CD14-positive monocyte (primary cell): ENCODE measurements around the gene NUDT8. TPM values are rescaled to one million over a fixed set of nuclear protein-coding genes. Genes with fewer than 3 reads are reported as not detected.

Source experiments
- DNase-seq, 3 donors: peaks; one replicate each; pipeline ENCODE4 v3.0.0-alpha.2; 2011 to 2022
- H2AFZ ChIP-seq: 2 replicates; pipeline ENCODE4 v1.6.0; 2012; ENCODE audit warnings: mild to moderate bottlenecking, low read depth, low read length, inconsistent platforms; ENCODE audit not compliant: insufficient read depth, poor library complexity, severe bottlenecking
- H3K27ac ChIP-seq, 2 donors: 1 replicate in 1 of 2; 2 replicates in 1 of 2; pipeline ENCODE4 v1.5.1; 2012 to 2013; ENCODE audit warnings: low read length in 2 of 2, control low read depth in 1 of 2, inconsistent platforms in 1 of 2, low read depth in 1 of 2, mild to moderate bottlenecking in 1 of 2
- H3K27me3 ChIP-seq, 2 donors: one replicate each; pipeline versions ENCODE4 v1.6.0 to v1.6.1; 2011 to 2013; ENCODE audit warnings: low read length in 2 of 2; ENCODE audit not compliant: control insufficient read depth in 2 of 2, insufficient read depth in 2 of 2
- H3K36me3 ChIP-seq, 2 donors: replicated peaks in 1 of 2; 1 replicate in 1 of 2; 2 replicates in 1 of 2; pipeline versions ENCODE4 v1.5.1 to v1.6.1; 2012 to 2013; ENCODE audit warnings: low read length in 2 of 2, control low read depth in 1 of 2, inconsistent platforms in 1 of 2, mild to moderate bottlenecking in 1 of 2; ENCODE audit not compliant: insufficient read depth in 2 of 2, control insufficient read depth in 1 of 2
- H3K4me1 ChIP-seq, 2 donors: 1 replicate in 1 of 2; 2 replicates in 1 of 2; pipeline versions ENCODE4 v1.5.1 to v1.6.1; 2012 to 2013; ENCODE audit warnings: low read length in 2 of 2, control low read depth in 1 of 2, inconsistent platforms in 1 of 2, mild to moderate bottlenecking in 1 of 2, moderate library complexity in 1 of 2; ENCODE audit not compliant: insufficient read depth in 2 of 2, control insufficient read depth in 1 of 2
- H3K4me2 ChIP-seq: replicated peaks from 2 replicates; pipeline ENCODE3; 2012; ENCODE audit warnings: low read length, moderate library complexity, mild to moderate bottlenecking; ENCODE audit not compliant: poor library complexity, severe bottlenecking; ENCODE audit errors: extremely low read depth
- H3K4me3 ChIP-seq, 3 experiments: fragments of 200-600 bp in 1 of 3; sonication (generic) in 1 of 3; replicated peaks in 1 of 3; 1 replicate in 2 of 3; 2 replicates in 1 of 3; pipeline ENCODE4 v1.5.1; 2011 to 2013; ENCODE audit warnings: low read length in 3 of 3, mild to moderate bottlenecking in 3 of 3, control low read depth in 2 of 3, low read depth in 2 of 3, inconsistent platforms in 1 of 3, moderate library complexity in 1 of 3
- H3K79me2 ChIP-seq: 2 replicates; pipeline ENCODE4 v1.6.0; 2012; ENCODE audit warnings: mild to moderate bottlenecking, control low read depth, inconsistent platforms, low read length, moderate library complexity; ENCODE audit not compliant: insufficient read depth
- H3K9ac ChIP-seq: 2 replicates; pipeline ENCODE4 v1.6.0; 2017; ENCODE audit warnings: low read length, mild to moderate bottlenecking; ENCODE audit not compliant: insufficient read depth, poor library complexity, severe bottlenecking
- H3K9me3 ChIP-seq, 2 donors: replicated peaks in 1 of 2; 1 replicate in 1 of 2; 2 replicates in 1 of 2; pipeline versions ENCODE4 v1.5.1 to v1.6.1; 2012 to 2013; ENCODE audit warnings: low read length in 2 of 2, control low read depth in 1 of 2; ENCODE audit not compliant: control insufficient read depth in 1 of 2, insufficient read depth in 1 of 2
- H4K20me1 ChIP-seq: 2 replicates; pipeline ENCODE4 v1.6.0; 2012; ENCODE audit warnings: mild to moderate bottlenecking, low read length, control low read depth, moderate library complexity; ENCODE audit not compliant: insufficient read depth
- H3K27ac Mint-ChIP-seq, 7 donors: one replicate each; pipeline ENCODE4 v1.8.0; 2020; ENCODE audit warnings: mild to moderate bottlenecking in 7 of 7, mixed read lengths in 7 of 7, moderate library complexity in 6 of 7, inconsistent platforms in 2 of 7
- H3K27me3 Mint-ChIP-seq, 3 donors: one replicate each; pipeline ENCODE4 v1.8.0; 2021 to 2022; ENCODE audit warnings: low read depth in 3 of 3, mild to moderate bottlenecking in 3 of 3, mixed read lengths in 3 of 3, moderate library complexity in 3 of 3, inconsistent platforms in 1 of 3
- H3K36me3 Mint-ChIP-seq, 2 donors: one replicate each; pipeline ENCODE4 v1.8.0; 2020; ENCODE audit warnings: mixed read lengths in 2 of 2, inconsistent platforms in 1 of 2, mild to moderate bottlenecking in 1 of 2
- H3K4me1 Mint-ChIP-seq: one replicate; pipeline ENCODE4 v1.8.0; 2020; ENCODE audit warnings: mild to moderate bottlenecking, mixed read lengths
- H3K4me3 Mint-ChIP-seq, 2 donors: one replicate each; pipeline ENCODE4 v1.8.0; 2020; ENCODE audit warnings: mild to moderate bottlenecking in 2 of 2, mixed read lengths in 2 of 2, moderate library complexity in 1 of 2
- H3K9me3 Mint-ChIP-seq, 7 donors: one replicate each; pipeline ENCODE4 v1.8.0; 2020 to 2022; ENCODE audit warnings: mixed read lengths in 7 of 7, mild to moderate bottlenecking in 6 of 7, moderate library complexity in 6 of 7, inconsistent platforms in 2 of 7
- CTCF ChIP-seq: fragments of 200-600 bp; IDR thresholded peaks from one replicate; pipeline ENCODE4 v1.8.0; 2022; ENCODE audit warnings: antibody characterized with exemption, mild to moderate bottlenecking
- WGBS: methylation state at CpG from one replicate; pipeline ENCODE4 v1.1.5; 2013; ENCODE audit warnings: missing lambda C conversion rate; ENCODE audit not compliant: insufficient coverage; 5-methylcytosine and 5-hydroxymethylcytosine counted together
- intact Hi-C, 2 donors: fragments of 100-400 bp; cut with micrococcal nuclease; formaldehyde crosslinking; loops; one replicate each; pipeline versions ENCODE4 v1.15.0 to v1.15.1; 2023
- polyA plus RNA-seq, 3 donors: library from polyadenylated mRNA; depleted of rRNA in 1 of 3; unstranded in 2 of 3; stranded (reverse) in 1 of 3; fragments of 300-500 nt in 2 of 3; fragments of >200 nt in 1 of 3; fragmentation: Illumina TruSeq in 2 of 3; gene quantifications; 1 replicate in 2 of 3; 2 replicates in 1 of 3; pipeline ENCODE4 v1.2.3, GENCODE V29; 2012 to 2021

The NUDT8 gene
- polyA plus RNA-seq, 3 donors, result 0.92 to 1.4 (median 1.3) TPM

DNA sequence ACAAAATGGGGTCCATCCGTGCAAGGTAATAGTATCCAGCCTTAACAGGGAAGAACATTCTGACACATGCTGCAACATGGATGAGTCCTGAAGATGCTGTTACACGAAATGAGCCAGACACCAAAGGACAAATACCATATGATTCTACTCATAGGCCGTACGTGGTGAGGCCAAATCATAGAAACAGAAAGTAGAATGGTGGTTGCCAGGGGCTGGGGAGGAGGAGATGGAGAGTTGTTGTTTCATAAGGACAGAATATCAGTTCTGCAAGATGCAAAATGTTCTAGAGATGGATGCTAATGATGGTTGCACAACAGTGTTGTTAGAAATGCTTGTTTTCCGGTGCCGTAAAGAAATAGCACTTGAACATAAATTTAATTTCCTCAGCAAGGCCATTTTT, 7.2 kb upstream of the NUDT8 start:
- Mint-ChIP-seq H3K4me3 (no peak overlapping the region), H3K4me1 (peaks cover 9% of the 10 kb centered on the region), H3K27me3 (peaks cover 0 to 12% (median 4%) of the 10 kb centered on the region in 3 donors), H3K9me3 (peaks cover 0 to 6% (median 2%) of the 10 kb centered on the region in 7 donors), H3K27ac (no peak overlapping the region), H3K36me3 (no peaks in the 10 kb centered on the region)
- intact Hi-C loops, result no loop called here
- no peak overlapping the region for H2AFZ ChIP-seq
- TF ChIP-seq CTCF, result no peak
- no peaks in the 10 kb centered on the region for H3K9me3 ChIP-seq
- H4K20me1 ChIP-seq, result no peaks in the 10 kb centered on the region
- no peak for DNase-seq
- H3K27me3 ChIP-seq, result no peaks in the 10 kb centered on the region
- no peak overlapping the region for H3K4me3 ChIP-seq
- no peak overlapping the region for H3K9ac ChIP-seq
- WGBS, result 100% methylated on average over 1 of the region's 6 CpGs
- no peak overlapping the region for H3K27ac ChIP-seq
- H3K79me2 ChIP-seq, result no peaks in the 10 kb centered on the region
- H3K4me1 ChIP-seq, result peaks cover 0 to 10% of the 10 kb centered on the region in 2 donors
- H3K36me3 ChIP-seq, result no peaks in the 10 kb centered on the region
- no peak overlapping the region for H3K4me2 ChIP-seq

DNA sequence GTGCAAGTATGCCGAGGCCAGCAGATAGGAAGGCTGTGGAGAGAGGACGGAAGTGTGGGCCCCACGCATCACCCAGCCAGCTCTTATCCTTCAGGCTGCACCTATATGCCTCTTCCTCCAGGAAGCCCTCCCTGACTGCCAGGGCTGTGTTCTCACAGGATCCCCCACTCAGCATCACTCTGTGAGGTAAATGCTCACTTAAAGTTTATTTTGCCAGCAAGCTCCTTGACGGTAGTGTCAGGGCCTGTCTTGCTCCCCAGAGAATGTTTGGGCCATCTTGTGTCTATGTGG, 5.4 kb upstream of the NUDT8 start:
- Histone ChIP-seq H3K9me3 (no peaks in the 10 kb centered on the region), H4K20me1 (no peaks in the 10 kb centered on the region), H3K79me2 (no peaks in the 10 kb centered on the region), H2AFZ (no peak overlapping the region), H3K27ac (no peak overlapping the region), H3K4me2 (no peak overlapping the region), H3K9ac (no peak overlapping the region), H3K27me3 (no peaks in the 10 kb centered on the region), H3K4me3 (no peak overlapping the region), H3K4me1 (peaks cover 10 to 20% of the 10 kb centered on the region in 2 donors), H3K36me3 (no peaks in the 10 kb centered on the region)
- Mint-ChIP-seq H3K27me3 (peaks cover 0 to 6% (median 4%) of the 10 kb centered on the region in 3 donors), H3K36me3 (no peaks in the 10 kb centered on the region), H3K4me1 (peaks cover 17% of the 10 kb centered on the region), H3K4me3 (no peak overlapping the region), H3K27ac (no peak overlapping the region), H3K9me3 (peaks cover 0 to 6% (median 2%) of the 10 kb centered on the region in 7 donors)
- WGBS, result 94% methylated on average over 4 of the region's 4 CpGs
- no peak for TF ChIP-seq CTCF
- DNase-seq, result no peak
- intact Hi-C loops, result no loop called here
